Spleen (tissue), 11 donors: ENCODE measurements around the gene MAP3K5. TPM values are rescaled to one million over a fixed set of nuclear protein-coding genes. Genes with fewer than 3 reads are reported as not detected.

Experiments
- DNase-seq: peaks from one replicate; pipeline ENCODE4 v3.0.0-alpha.2; 2020
- H3K27ac ChIP-seq, 8 donors: fragments of 200-600 bp; sonication (generic) in 7 of 8; 1 replicate in 4 of 8; 2 replicates in 4 of 8; pipeline versions ENCODE4 v1.5.0 to v1.8.0; 2016 to 2021; ENCODE audit warnings: inconsistent platforms in 4 of 8, mild to moderate bottlenecking in 4 of 8, moderate library complexity in 1 of 8
- H3K27me3 ChIP-seq, 7 donors: fragments of 200-600 bp; sonication (generic) in 6 of 7; replicated peaks in 1 of 7; 1 replicate in 4 of 7; 2 replicates in 3 of 7; pipeline versions ENCODE4 v1.5.0 to v1.8.0; 2016 to 2021; ENCODE audit warnings: inconsistent platforms in 3 of 7, mild to moderate bottlenecking in 1 of 7
- H3K36me3 ChIP-seq, 6 donors: fragments of 200-600 bp; sonication (generic) in 5 of 6; 1 replicate in 4 of 6; 2 replicates in 2 of 6; pipeline versions ENCODE4 v1.5.0 to v1.8.0; 2016 to 2021; ENCODE audit warnings: inconsistent platforms in 2 of 6
- H3K4me1 ChIP-seq, 6 donors: fragments of 200-600 bp; sonication (generic) in 5 of 6; 1 replicate in 3 of 6; 2 replicates in 3 of 6; pipeline versions ENCODE4 v1.5.0 to v1.8.0; 2016 to 2021; ENCODE audit warnings: inconsistent platforms in 3 of 6
- H3K4me3 ChIP-seq, 8 donors: fragments of 200-600 bp; sonication (generic) in 7 of 8; 1 replicate in 4 of 8; 2 replicates in 4 of 8; pipeline versions ENCODE4 v1.5.0 to v1.8.0; 2016 to 2021; ENCODE audit warnings: inconsistent platforms in 4 of 8, mild to moderate bottlenecking in 4 of 8, moderate library complexity in 2 of 8
- H3K9me3 ChIP-seq, 8 donors: fragments of 200-600 bp; sonication (generic) in 7 of 8; 1 replicate in 4 of 8; 2 replicates in 4 of 8; pipeline versions ENCODE4 v1.5.0 to v1.8.0; 2016 to 2021; ENCODE audit warnings: inconsistent platforms in 4 of 8
- POLR2A ChIP-seq, 3 donors: fragments of 450-650 bp; IDR thresholded peaks; one replicate each; pipeline ENCODE4 v1.5.1; 2017; ENCODE audit warnings: antibody characterized with exemption in 3 of 3, mild to moderate bottlenecking in 1 of 3
- POLR2AphosphoS5 ChIP-seq, 3 donors: sonication (generic); formaldehyde crosslinking; IDR thresholded peaks; one replicate each; pipeline ENCODE4 v1.5.1; 2017; ENCODE audit warnings: antibody characterized with exemption in 3 of 3
- WGBS, 5 donors: extraction: QIAGEN DNeasy Blood & Tissue Kit in 3 of 5; methylation state at CpG; one replicate each; pipeline versions ENCODE4 v1.1.5 to v1.1.7; 2013 to 2018; 5-methylcytosine and 5-hydroxymethylcytosine counted together
- intact Hi-C: fragments of 100-400 bp; cut with DNase I; formaldehyde crosslinking; loops from one replicate; pipeline ENCODE4 v1.15.0; 2023; ENCODE audit warnings: low total_unique reads
- polyA plus RNA-seq, 3 donors: library from polyadenylated mRNA; stranded (reverse); fragments of 200-250 nt; gene quantifications; one replicate each; pipeline ENCODE4 v1.2.1, GENCODE V29; 2013
- total RNA-seq, 7 donors: library from RNA; depleted of rRNA in 3 of 7; stranded (reverse); fragments of >200 nt in 3 of 7; fragmentation: NEBNext Ultra II Directional in 4 of 7; extraction: Animal tissue kit (Norgen Biotek cat#: 25700) in 4 of 7; gene quantifications; one replicate each; pipeline versions ENCODE4 v1.1.0 to v1.2.1, GENCODE V29; 2016 to 2021
- TF ChIP-seq, protein P1 (sequence below), 11 experiments: fragments of 200-600 bp in 7 of 11; fragments of 450-650 bp in 4 of 11; sonication (generic) in 4 of 11; IDR thresholded peaks in 8 of 11; conservative IDR thresholded peaks in 3 of 11; 1 replicate in 7 of 11; 2 replicates in 4 of 11; pipeline versions ENCODE4 v1.4.0 to v1.8.0; 2016 to 2021; ENCODE audit warnings: antibody characterized with exemption in 11 of 11, inconsistent platforms in 4 of 11, mild to moderate bottlenecking in 1 of 11
- donor health status: healthy with polysubstance abuse.
- donor health status: DM: no; HTN: no; CAD: no; lungs with moderate emphysema.
- donor health status: DM: no; HTN: no; CAD: no.
- donor health status: Bipolar disorder and iron deficiency.
- donor health status: healthy.
- donor health status: DM: no; HTN: no; CAD: no.
- donor health status: DM: yes; HTN: yes; CAD: no.

MAP3K5 gene
- total and polyA plus RNA-seq, 10 donors = 7.2 to 55.0 (median 33.2) TPM

GRCh38 chr6:136657666-136658065 is 134.6 kb downstream of the MAP3K5 start:
- H3K4me3 ChIP-seq = no peak overlapping the region
- intact Hi-C loops = no loop called here
- no peaks in the 10 kb centered on the region for H3K9me3 ChIP-seq
- WGBS, 5 donors = 87 to 92% (median 90%) methylated on average over 4 of the region's 4 CpGs
- H3K36me3 ChIP-seq = peaks cover 0 to 75% (median 11%) of the 10 kb centered on the region in 6 donors
- DNase-seq = no peak
- H3K27me3 ChIP-seq = no peaks in the 10 kb centered on the region
- TF ChIP-seq, protein P1, sequence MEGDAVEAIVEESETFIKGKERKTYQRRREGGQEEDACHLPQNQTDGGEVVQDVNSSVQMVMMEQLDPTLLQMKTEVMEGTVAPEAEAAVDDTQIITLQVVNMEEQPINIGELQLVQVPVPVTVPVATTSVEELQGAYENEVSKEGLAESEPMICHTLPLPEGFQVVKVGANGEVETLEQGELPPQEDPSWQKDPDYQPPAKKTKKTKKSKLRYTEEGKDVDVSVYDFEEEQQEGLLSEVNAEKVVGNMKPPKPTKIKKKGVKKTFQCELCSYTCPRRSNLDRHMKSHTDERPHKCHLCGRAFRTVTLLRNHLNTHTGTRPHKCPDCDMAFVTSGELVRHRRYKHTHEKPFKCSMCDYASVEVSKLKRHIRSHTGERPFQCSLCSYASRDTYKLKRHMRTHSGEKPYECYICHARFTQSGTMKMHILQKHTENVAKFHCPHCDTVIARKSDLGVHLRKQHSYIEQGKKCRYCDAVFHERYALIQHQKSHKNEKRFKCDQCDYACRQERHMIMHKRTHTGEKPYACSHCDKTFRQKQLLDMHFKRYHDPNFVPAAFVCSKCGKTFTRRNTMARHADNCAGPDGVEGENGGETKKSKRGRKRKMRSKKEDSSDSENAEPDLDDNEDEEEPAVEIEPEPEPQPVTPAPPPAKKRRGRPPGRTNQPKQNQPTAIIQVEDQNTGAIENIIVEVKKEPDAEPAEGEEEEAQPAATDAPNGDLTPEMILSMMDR (IDR thresholded peaks at IDR 0.05 in 8 of 11, conservative IDR thresholded peaks at IDR 0.05 in 3 of 11) = no peak
- TF ChIP-seq POLR2AphosphoS5 (IDR thresholded peaks at IDR 0.05) = no peak
- no peak for TF ChIP-seq POLR2A (IDR thresholded peaks at IDR 0.05)
- H3K4me1 ChIP-seq = peaks cover 0 to 8% (median 0%) of the 10 kb centered on the region in 6 donors
- H3K27ac ChIP-seq = no peak overlapping the region

GRCh38 chr6:136656121-136656520 is 136.2 kb downstream of the MAP3K5 start:
- peaks cover 0 to 90% (median 13%) of the 10 kb centered on the region in 6 donors for H3K36me3 ChIP-seq
- no peak for DNase-seq
- WGBS, 5 donors = 11 to 57% (median 45%) methylated on average over 1 of the region's 1 CpG
- H3K27me3 ChIP-seq = no peaks in the 10 kb centered on the region
- H3K27ac ChIP-seq = no peak overlapping the region
- TF ChIP-seq, protein P1 (IDR thresholded peaks at IDR 0.05 in 8 of 11, conservative IDR thresholded peaks at IDR 0.05 in 3 of 11) = no peak
- TF ChIP-seq POLR2AphosphoS5 (IDR thresholded peaks at IDR 0.05) = no peak
- no peak for TF ChIP-seq POLR2A (IDR thresholded peaks at IDR 0.05)
- intact Hi-C loops = no loop called here
- no peaks in the 10 kb centered on the region for H3K9me3 ChIP-seq
- no peak overlapping the region for H3K4me3 ChIP-seq
- peaks cover 0 to 9% (median 0%) of the 10 kb centered on the region in 6 donors for H3K4me1 ChIP-seq

GRCh38 chr6:136655239-136656014 is 136.8 kb downstream of the MAP3K5 start:
- intact Hi-C loops = no loop called here
- Histone ChIP-seq H3K27me3 (no peaks in the 10 kb centered on the region), H3K4me3 (no peak overlapping the region), H3K36me3 (peaks cover 0 to 97% (median 13%) of the 10 kb centered on the region in 6 donors), H3K4me1 (peaks cover 0 to 9% (median 0%) of the 10 kb centered on the region in 6 donors), H3K27ac (no peak overlapping the region), H3K9me3 (no peaks in the 10 kb centered on the region)
- TF ChIP-seq, protein P1 (IDR thresholded peaks at IDR 0.05 in 8 of 11, conservative IDR thresholded peaks at IDR 0.05 in 3 of 11) = no peak
- TF ChIP-seq POLR2A (IDR thresholded peaks at IDR 0.05) = no peak
- TF ChIP-seq POLR2AphosphoS5 (IDR thresholded peaks at IDR 0.05) = no peak
- DNase-seq = no peak
- 81 to 92% (median 89%) methylated on average over 6 of the region's 6 CpGs for WGBS, 5 donors

DNA sequence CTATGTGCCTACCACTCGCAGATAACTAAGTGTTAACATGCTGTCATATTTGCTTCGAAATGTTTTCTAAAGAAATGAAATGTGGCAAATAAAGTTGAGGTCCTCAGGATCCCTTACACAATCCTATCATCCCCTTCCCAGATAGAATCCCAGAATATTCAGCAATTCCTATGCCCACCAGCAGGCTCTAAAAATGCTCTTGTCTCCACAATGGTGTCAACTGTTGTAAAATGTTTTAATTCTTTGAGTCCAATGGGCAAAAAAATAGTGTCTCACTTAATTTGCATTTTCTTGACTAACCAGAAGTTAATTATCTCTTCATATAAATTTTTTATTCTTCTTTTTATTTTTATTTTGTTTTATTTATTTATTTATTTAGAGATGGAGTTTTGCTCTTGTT is 138.2 kb downstream of the MAP3K5 start:
- Histone ChIP-seq H3K9me3 (no peaks in the 10 kb centered on the region), H3K27ac (no peak overlapping the region), H3K36me3 (peaks cover 0 to 100% (median 13%) of the 10 kb centered on the region in 6 donors), H3K27me3 (no peaks in the 10 kb centered on the region), H3K4me1 (peaks cover 0 to 9% (median 0%) of the 10 kb centered on the region in 6 donors), H3K4me3 (no peak overlapping the region)
- no peak for DNase-seq
- WGBS, 5 donors = 86 to 100% (median 95%) methylated on average over 2 of the region's 2 CpGs
- intact Hi-C loops = no loop called here
- TF ChIP-seq POLR2AphosphoS5 (IDR thresholded peaks at IDR 0.05) (no peak), POLR2A (IDR thresholded peaks at IDR 0.05) (no peak)
- TF ChIP-seq, protein P1 (IDR thresholded peaks at IDR 0.05 in 8 of 11, conservative IDR thresholded peaks at IDR 0.05 in 3 of 11) = no peak
